GM18909 (cell line): ENCODE measurements around the gene MYL7.
"Not testable (repeated sequence)": the region's sequence is repeated elsewhere in the genome, so short reads cannot be mapped to it uniquely, and the experiment has no call there.

ENCODE experiments used
- ATAC-seq: cut with Tn5 transposase; IDR thresholded peaks from one replicate; pipeline ENCODE4 v1.9.1; 2021; ENCODE audit warnings: mild to moderate bottlenecking; ENCODE audit not compliant: unreplicated experiment, poor library complexity

The MYL7 gene

GRCh38 chr7:44172803-44173424, 31.8 kb upstream of the MYL7 start:
- ATAC-seq = no peak

DNA sequence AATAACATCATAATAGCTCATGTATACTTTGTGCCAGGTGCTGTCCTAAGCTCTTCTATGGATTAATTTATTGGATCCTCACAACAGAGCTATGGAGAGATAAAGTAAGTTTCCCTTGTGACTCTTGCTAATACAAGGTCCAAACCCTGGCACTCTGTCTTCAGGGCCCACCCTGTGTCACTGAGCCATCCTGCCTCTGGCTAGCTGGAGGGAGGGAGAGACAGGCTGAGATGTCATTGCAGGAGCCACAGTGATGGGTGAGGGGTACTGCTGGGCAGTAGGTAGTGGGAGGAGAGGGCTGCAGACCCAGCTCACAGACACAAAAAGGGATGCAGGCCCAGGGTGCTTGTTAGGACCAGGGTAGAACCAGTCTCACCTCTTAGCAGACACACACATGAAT, 31.2 kb upstream of the MYL7 start:
- no peak for ATAC-seq

- not testable (repeated sequence) for ATAC-seq
Measured at GRCh38 chr7:44171901-44172300, 30.8 kb upstream of the MYL7 start.

- no peak for ATAC-seq
Measured at GRCh38 chr7:44167920-44168319, 26.8 kb upstream of the MYL7 start.

- no peak for ATAC-seq
Measured at GRCh38 chr7:44163591-44163990, 22.5 kb upstream of the MYL7 start.

- ATAC-seq = no peak
Measured at GRCh38 chr7:44162785-44163395, 21.8 kb upstream of the MYL7 start.

- ATAC-seq = no peak
Measured at GRCh38 chr7:44162179-44162578, 21.0 kb upstream of the MYL7 start.

GRCh38 chr7:44161371-44161770, 20.2 kb upstream of the MYL7 start:
- ATAC-seq = no peak

GRCh38 chr7:44159824-44160630, 18.9 kb upstream of the MYL7 start:
- no peak for ATAC-seq

DNA sequence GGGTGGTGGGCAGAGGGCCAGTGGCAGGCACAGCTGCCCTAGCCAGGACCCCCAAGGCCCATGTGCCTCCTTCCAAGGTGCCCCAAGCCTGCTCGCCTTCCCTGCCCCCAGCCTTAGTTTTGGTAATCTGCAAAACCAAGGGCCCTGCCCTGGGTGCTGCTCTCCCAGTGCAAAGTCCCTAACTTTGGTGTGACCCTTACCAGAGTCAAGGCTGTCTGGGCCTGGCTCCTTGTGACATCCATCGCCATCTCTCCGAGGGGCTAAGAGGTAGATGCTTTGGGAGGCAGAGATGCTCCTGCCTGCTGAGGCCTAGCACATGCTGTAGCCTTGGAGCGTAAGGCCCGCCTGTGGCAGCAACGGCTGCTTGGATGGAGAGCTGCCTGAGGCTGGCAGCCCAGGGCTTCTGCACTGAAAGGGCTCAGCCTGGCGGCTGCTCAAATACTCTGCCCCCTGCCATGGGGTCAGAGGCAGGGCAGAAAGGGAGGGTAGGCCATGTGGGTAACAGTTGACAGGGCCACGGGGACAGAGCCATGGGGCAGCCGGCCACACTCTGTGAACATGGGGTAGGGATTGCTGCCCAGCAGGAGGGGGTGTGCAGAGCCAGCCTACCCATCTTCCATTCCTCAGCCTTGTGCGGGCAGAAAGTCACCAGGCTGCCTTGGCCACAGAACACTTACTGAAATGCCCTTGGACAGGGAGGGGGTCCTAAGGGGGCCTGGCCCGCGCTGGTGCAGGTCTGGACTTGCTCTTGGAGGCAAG, 17.9 kb upstream of the MYL7 start:
- no peak for ATAC-seq

DNA sequence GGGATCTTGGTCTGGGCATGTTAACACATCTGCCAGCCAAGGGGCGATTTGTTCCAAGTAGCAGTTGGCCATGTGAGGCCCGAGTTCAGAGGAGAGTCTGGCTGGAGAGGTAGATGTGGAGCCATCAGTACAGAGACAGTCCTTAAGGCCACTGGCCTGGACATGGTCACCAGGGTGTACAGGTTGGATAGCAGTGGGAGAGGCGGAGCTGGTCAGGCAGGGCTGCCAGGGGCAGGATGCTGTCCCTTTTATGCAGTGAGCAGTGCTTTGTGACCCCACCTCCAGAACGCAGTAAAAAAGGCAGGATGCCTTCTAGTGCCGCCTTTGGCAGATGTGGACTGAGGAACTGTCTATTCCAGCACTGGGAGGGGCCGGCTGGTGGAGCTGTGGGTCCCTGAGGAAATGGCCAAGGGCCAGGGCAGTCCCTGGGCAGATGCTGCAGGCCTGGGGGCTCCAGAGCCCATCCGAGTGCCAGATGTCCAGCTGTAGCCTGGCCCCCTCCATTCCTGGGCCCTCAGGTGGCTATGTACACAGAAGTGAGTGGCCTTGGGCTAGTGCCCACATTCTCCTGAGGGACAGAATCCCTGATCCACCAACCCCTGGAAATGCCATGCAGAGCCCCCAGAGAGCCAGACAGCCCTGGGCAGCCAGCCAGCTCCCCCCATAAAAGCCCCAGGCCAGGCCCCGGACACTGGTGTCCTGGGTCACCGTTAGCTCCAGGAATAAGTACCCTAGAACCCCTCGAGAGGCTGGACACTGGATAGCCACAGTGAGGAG, 17.2 kb upstream of the MYL7 start:
- no peak for ATAC-seq

- no peak for ATAC-seq
Measured at GRCh38 chr7:44157116-44158080, 16.3 kb upstream of the MYL7 start.

- no peak for ATAC-seq
Measured at GRCh38 chr7:44156453-44157010, 15.4 kb upstream of the MYL7 start.

DNA sequence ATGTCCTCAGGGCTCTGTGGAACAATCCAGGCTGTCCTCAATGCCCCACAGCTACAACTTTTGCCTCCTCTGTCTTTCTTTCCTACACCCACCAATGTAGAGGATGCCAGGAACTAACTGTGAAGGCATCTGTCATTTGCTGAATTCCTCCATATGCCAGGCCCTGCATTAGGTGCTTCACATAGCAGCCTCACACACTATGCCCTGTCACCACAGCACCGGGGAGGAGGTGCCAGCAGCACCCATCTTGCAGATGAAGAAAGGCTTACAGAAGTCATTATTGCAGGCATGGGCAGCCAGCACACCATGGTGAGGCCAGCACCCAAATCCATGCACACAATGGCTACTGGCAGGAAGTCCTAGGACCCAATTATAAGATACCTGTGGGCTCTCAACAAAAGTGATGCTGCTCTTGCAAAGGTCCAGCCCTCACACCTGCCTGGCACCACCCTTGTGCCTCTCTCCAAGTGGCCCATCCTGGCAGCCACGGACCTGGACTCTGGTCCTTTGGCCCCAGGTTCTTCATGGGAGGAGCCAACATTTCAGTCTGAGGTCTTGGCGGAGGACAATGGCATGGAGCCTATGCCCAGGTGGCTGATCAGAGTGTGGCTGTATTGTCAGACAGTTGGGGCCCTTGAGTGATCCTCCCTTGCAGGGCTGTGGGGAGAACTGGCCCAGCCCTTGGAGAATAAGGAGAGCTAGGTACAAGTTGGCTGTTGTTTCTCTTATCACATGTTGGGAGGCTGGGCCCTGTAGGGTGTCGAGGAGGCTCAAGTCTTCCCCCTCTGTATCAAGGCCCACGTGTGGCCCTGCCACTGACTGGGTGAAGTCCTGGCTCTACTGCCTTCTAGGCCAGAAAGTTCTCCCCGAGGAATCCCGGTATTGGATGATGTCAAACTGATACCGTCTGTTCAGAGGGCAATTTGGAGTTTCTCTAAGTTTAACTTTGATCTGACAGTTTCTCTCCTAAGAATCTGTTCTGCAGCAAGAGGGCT, 14.4 kb upstream of the MYL7 start:
- no peak for ATAC-seq

DNA sequence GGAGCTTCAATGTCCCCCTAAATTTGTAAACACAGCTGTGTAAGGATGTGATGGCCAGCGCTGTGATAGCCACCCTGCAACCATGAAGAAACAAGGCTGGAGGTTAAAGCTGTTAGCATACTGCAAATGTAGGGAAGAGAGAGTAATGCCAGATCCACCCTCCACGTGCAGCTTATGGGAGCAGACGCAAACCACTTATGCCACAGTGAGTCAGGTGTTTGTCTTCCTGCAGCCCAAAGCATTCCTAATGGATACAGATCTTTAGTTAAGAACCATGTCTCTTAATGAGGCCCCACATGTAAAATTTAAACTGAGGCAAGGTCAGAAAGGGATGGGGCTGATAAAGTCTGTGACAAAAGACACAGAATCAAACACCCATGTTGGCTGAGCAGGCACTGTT, 13.6 kb upstream of the MYL7 start:
- ATAC-seq = no peak

- no peak for ATAC-seq
Measured at GRCh38 chr7:44153948-44154335, 12.8 kb upstream of the MYL7 start.
